Gastrocnemius medialis (tissue), 4 donors: ENCODE data around the gene VDAC1. TPM values are rescaled to one million over a fixed set of nuclear protein-coding genes. Genes with fewer than 3 reads are reported as not detected.

Experiments
- ATAC-seq, 2 donors: fragments of 150-250 bp; one replicate each; pipeline ENCODE4 v1.9.1; 2016
- DNase-seq, 2 donors: peaks; one replicate each; pipeline ENCODE4 v3.0.0-alpha.2; 2019
- H3K27ac ChIP-seq, 4 donors: fragments of 200-600 bp; sonication (generic); 1 replicate in 1 of 4; 2 replicates in 3 of 4; pipeline ENCODE4 v1.5.1; 2016 to 2018; ENCODE audit warnings: mild to moderate bottlenecking in 2 of 4, moderate library complexity in 1 of 4
- H3K27me3 ChIP-seq, 3 donors: fragments of 200-600 bp; sonication (generic) in 2 of 3; 1 replicate in 1 of 3; 2 replicates in 2 of 3; pipeline versions ENCODE4 v1.5.1 to v1.6.0; 2016 to 2019; ENCODE audit warnings: mild to moderate bottlenecking in 1 of 3, moderate library complexity in 1 of 3
- H3K36me3 ChIP-seq, 2 donors: fragments of 200-600 bp; sonication (generic) in 1 of 2; one replicate each; pipeline ENCODE4 v1.5.1; 2017 to 2018
- H3K4me1 ChIP-seq, 2 donors: fragments of 200-600 bp; sonication (generic) in 1 of 2; one replicate each; pipeline ENCODE4 v1.5.1; 2016 to 2017; ENCODE audit warnings: mild to moderate bottlenecking in 2 of 2
- H3K4me3 ChIP-seq, 4 donors: fragments of 200-600 bp; sonication (generic) in 3 of 4; 1 replicate in 1 of 4; 2 replicates in 3 of 4; pipeline ENCODE4 v1.5.1; 2016 to 2019; ENCODE audit warnings: mild to moderate bottlenecking in 2 of 4
- H3K9me3 ChIP-seq, 3 donors: fragments of 200-600 bp; sonication (generic) in 2 of 3; 1 replicate in 1 of 3; 2 replicates in 2 of 3; pipeline ENCODE4 v1.5.1; 2016 to 2019
- CTCF ChIP-seq, 5 experiments: fragments of 450-650 bp in 3 of 5; fragments of 200-600 bp in 2 of 5; sonication (generic) in 2 of 5; IDR thresholded peaks in 4 of 5; conservative IDR thresholded peaks in 1 of 5; 1 replicate in 4 of 5; 2 replicates in 1 of 5; pipeline ENCODE4 v1.5.1; 2016 to 2019; ENCODE audit warnings: antibody characterized with exemption in 5 of 5, mild to moderate bottlenecking in 3 of 5, moderate library complexity in 3 of 5
- POLR2A ChIP-seq, 2 donors: fragments of 450-650 bp; IDR thresholded peaks; one replicate each; pipeline ENCODE4 v1.6.1; 2017; ENCODE audit warnings: antibody characterized with exemption in 2 of 2, mild to moderate bottlenecking in 2 of 2, moderate library complexity in 2 of 2
- in situ Hi-C, 4 donors: fragments of 200-750 bp; cut with MboI; loops; one replicate each; pipeline versions ENCODE4 v1.15.0 to v1.8.0; 2017; ENCODE audit warnings: low sequenced_read_pairs in 4 of 4
- intact Hi-C: fragments of 100-400 bp; cut with DNase I; formaldehyde crosslinking; loops from one replicate; pipeline ENCODE4 v1.15.1; 2023; ENCODE audit warnings: low total_unique reads
- total RNA-seq, 4 donors: library from RNA; depleted of rRNA; stranded (reverse); fragments of >200 nt; gene quantifications; one replicate each; pipeline versions ENCODE4 v1.1.0 to v1.2.3, GENCODE V29; 2016

Gene VDAC1
- total RNA-seq, 4 donors from 2014 or later, result 412 to 611 (median 495) TPM

- H3K27ac ChIP-seq, result no peak overlapping the region
- in situ Hi-C loops, result no loop called here
- H3K36me3 ChIP-seq, result no peaks in the 10 kb centered on the region
- no peak for ATAC-seq
- H3K4me1 ChIP-seq, result peaks cover 0 to 16% of the 10 kb centered on the region in 2 donors
- no peaks in the 10 kb centered on the region for H3K27me3 ChIP-seq
- no peaks in the 10 kb centered on the region for H3K9me3 ChIP-seq
- intact Hi-C loops, result no loop called here
- TF ChIP-seq POLR2A (IDR thresholded peaks at IDR 0.05) (no peak), CTCF (IDR thresholded peaks at IDR 0.05 in 4 of 5, conservative IDR thresholded peaks at IDR 0.05 in 1 of 5) (no peak)
- no peak for DNase-seq
- H3K4me3 ChIP-seq, result no peak overlapping the region
Measured at GRCh38 chr5:133932441-133933168, 72.2 kb downstream of the VDAC1 start.

- H3K4me1 ChIP-seq, result peaks cover 0 to 16% of the 10 kb centered on the region in 2 donors
- no peaks in the 10 kb centered on the region for H3K9me3 ChIP-seq
- DNase-seq (no peak), ATAC-seq (no peak)
- TF ChIP-seq CTCF (IDR thresholded peaks at IDR 0.05 in 4 of 5, conservative IDR thresholded peaks at IDR 0.05 in 1 of 5) (no peak), POLR2A (IDR thresholded peaks at IDR 0.05) (no peak)
- H3K27me3 ChIP-seq, result no peaks in the 10 kb centered on the region
- no peak overlapping the region for H3K27ac ChIP-seq
- H3K36me3 ChIP-seq, result no peaks in the 10 kb centered on the region
- intact Hi-C loops (no loop called here), in situ Hi-C loops (no loop called here)
- H3K4me3 ChIP-seq, result no peak overlapping the region
Measured at GRCh38 chr5:133931546-133931945, 73.2 kb downstream of the VDAC1 start.

GRCh38 chr5:133930813-133931090, 74.0 kb downstream of the VDAC1 start:
- Histone ChIP-seq H3K4me1 (peaks cover 0 to 16% of the 10 kb centered on the region in 2 donors), H3K27ac (no peak overlapping the region), H3K9me3 (no peaks in the 10 kb centered on the region), H3K36me3 (no peaks in the 10 kb centered on the region), H3K27me3 (no peaks in the 10 kb centered on the region), H3K4me3 (no peak overlapping the region)
- DNase-seq (no peak), ATAC-seq (no peak)
- intact Hi-C loops, result no loop called here
- no peak for TF ChIP-seq CTCF (IDR thresholded peaks at IDR 0.05 in 4 of 5, conservative IDR thresholded peaks at IDR 0.05 in 1 of 5)
- no peak for TF ChIP-seq POLR2A (IDR thresholded peaks at IDR 0.05)
- in situ Hi-C loops, result no loop called here

- Histone ChIP-seq H3K9me3 (no peaks in the 10 kb centered on the region), H3K36me3 (no peaks in the 10 kb centered on the region), H3K4me1 (peaks cover 0 to 12% of the 10 kb centered on the region in 2 donors), H3K4me3 (no peak overlapping the region), H3K27me3 (no peaks in the 10 kb centered on the region), H3K27ac (no peak overlapping the region)
- intact Hi-C loops, result no loop called here
- in situ Hi-C loops, result no loop called here
- ATAC-seq, result no peak
- TF ChIP-seq CTCF (IDR thresholded peaks at IDR 0.05 in 4 of 5, conservative IDR thresholded peaks at IDR 0.05 in 1 of 5) (no peak), POLR2A (IDR thresholded peaks at IDR 0.05) (no peak)
- DNase-seq, result no peak
Measured at GRCh38 chr5:133930061-133930812, 74.5 kb downstream of the VDAC1 start.
